ENCODE data around the gene BMP2K.

Gene BMP2K

DNA sequence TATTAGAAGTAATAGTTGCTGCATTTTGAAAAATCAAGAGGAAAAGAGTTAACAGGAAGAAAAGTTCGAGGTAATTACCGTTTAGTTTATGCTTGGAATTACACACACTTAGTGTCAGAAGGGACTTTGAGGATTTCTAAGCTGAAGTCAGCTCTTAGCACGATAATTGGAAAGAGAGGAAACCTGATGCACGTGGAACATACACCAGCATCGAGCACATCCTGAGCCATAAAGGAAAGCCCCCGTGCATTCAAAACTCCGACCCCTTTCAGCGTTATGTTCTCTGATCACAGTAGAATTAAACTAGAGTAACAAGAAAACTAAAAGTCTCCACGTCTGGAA lies 163.5 kb downstream of the BMP2K start:
- no peak for DNase-seq

- DNase-seq = no peak
Measured at GRCh38 chr4:78940752-78941151, 164.6 kb downstream of the BMP2K start.

DNA sequence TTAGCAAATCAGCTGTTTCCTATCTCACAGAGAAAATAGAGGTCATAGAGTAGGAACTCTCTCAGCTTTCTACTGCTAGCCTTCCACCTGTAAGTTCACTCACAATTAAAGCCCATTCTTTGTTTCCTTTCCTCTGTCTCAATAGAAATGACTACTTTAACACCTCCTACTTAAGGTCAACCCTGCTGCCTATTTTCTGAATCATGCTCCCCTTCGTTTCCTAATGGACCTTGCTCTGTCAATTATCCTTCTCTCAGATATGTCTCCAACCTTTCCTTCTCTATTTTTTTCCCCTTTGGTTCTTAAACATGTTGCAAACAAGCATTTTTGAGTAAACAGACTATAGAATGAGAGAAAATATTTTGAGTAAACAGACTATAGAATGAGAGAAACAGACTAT lies 168.2 kb downstream of the BMP2K start:
- no peak for DNase-seq

DNA sequence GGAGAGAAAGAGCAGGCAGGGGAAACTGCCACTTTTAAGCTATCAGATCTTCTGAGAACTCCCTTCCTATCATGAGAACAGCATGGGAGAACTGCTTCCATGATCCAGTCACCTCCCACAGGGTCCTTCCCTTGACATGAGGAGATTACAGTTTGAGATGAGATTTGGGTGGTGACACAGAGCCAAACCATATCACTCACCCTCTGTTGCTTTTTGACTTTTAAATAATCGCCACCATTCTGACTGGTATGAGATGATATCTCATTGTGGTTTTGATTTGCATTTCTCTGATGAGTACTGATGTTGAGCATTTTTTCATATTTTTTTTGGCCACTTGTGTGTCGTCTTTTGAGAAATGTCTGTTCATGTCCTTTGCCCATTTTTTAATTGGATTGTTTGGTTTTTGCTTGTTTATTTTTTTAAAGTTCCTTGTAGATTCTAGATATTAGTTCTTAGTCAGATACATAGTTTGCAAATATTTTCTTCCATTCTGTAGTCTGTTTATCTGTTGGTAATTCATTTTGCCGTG lies 169.6 kb downstream of the BMP2K start:
- DNase-seq = no peak

GRCh38 chr4:78949735-78950134 lies 173.6 kb downstream of the BMP2K start:
- DNase-seq = no peak

- peak; percentile 32 for DNase-seq
Measured at GRCh38 chr4:78951862-78952472, 175.8 kb downstream of the BMP2K start.

- DNase-seq = no peak
Measured at GRCh38 chr4:78953231-78953630, 177.1 kb downstream of the BMP2K start.

DNA sequence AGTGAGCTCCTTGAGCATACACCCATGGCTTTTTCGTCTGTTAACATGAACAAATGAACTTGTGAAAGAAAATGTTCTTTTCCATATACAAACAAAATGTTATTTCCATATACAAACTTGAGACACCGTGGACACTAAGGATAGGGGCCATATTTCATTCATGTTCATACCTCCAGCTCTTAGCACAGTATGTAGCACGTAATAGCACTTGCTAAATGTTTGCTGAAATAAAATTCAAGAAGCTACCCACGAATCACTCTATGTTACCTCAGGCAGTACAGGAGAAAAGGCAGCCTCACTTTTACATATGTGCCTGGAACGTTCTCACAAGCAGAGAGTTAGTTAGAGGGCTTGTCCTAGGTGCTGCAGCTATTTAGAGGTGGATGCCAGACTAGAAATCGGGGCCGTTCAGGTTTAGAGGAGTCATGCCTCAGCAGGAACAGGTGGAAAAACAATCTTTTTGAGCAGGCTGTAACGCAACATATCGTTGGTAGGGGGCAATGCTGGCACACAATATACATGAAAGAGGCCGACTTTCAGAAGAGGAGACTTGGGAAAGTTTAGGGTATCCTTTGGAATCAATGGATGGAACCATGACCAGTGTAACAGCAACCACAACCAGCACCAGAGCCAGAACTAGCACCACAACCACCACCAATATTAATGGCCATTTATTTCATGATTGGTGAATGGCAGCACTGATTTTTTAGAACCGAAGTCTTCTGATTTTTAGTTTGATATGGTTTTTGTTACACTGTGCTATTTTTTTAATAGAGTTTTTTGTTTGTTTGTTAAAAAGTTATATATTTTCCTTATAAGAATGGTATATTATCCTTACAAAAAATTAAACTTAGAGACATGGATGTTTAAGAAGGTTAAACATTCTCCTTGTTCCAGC lies 177.9 kb downstream of the BMP2K start:
- DNase-seq = no peak

- no peak for DNase-seq
Measured at GRCh38 chr4:78956975-78957374, 180.8 kb downstream of the BMP2K start.

GRCh38 chr4:78960926-78961325 lies 184.8 kb downstream of the BMP2K start:
- DNase-seq = no peak
